ENCODE measurements around the gene USP22. TPM values are rescaled to one million over a fixed set of nuclear protein-coding genes. Genes with fewer than 3 reads are reported as not detected.

Gene USP22
- total RNA-seq, 1 experiment from 2014 or later = 210 TPM

- no peaks in the 10 kb centered on the region for H3K36me3 ChIP-seq (ENCODE audit: control insufficient read depth in 1 of 2, insufficient read depth in 2 of 2, low read length in 2 of 2)
- no peak overlapping the region for H2AFZ ChIP-seq (ENCODE audit: low read depth, low read length, poor library complexity, severe bottlenecking)
- no peak overlapping the region for H3K4me2 ChIP-seq (ENCODE audit: low read length)
- H3K9me2 ChIP-seq (ENCODE audit: insufficient read depth) = no peaks in the 10 kb centered on the region
- RAD21 ChIA-PET (ENCODE audit: low non-redundant PET in 1 of 2, low total read pairs in 2 of 2, uncharacterized antibody in 2 of 2, unreplicated experiment in 2 of 2) = no interaction called here
- H3K4me3 ChIP-seq (replicated peaks in 1 of 2; ENCODE audit: low read depth in 1 of 2, low read length in 2 of 2) = no peak overlapping the region
- intact Hi-C loops (cut with micrococcal nuclease) = no loop called here
- H4K20me1 ChIP-seq (ENCODE audit: insufficient read depth) = no peaks in the 10 kb centered on the region
- DNase-seq (ENCODE audit: low read depth, low spot score) (no peak), ATAC-seq (no peak)
- CTCF ChIA-PET = interaction anchor here (1.2 kb wide), 1 partner anchor 9 kb away, joined by 5 read pairs; no protein-coding TSS in a partner anchor
- no peaks in the 10 kb centered on the region for H3K79me2 ChIP-seq (ENCODE audit: insufficient read depth, low read length)
- H3K4me1 ChIP-seq (ENCODE audit: control insufficient read depth in 1 of 2, insufficient read depth in 2 of 2, low read length in 2 of 2) = peaks cover 0 to 5% of the 10 kb centered on the region in 2 experiments; a peak in 1 of 4 replicates
- TF ChIP-seq EGR1 (IDR thresholded peaks at IDR 0.05; ENCODE audit: low read depth) (no peak), CBX3 (IDR thresholded peaks at IDR 0.05; ENCODE audit: low read depth) (no peak), POLR2A (IDR thresholded peaks at IDR 0.05; ENCODE audit: borderline replicate concordance, extremely low read depth, insufficient read depth, insufficient read length) (no peak), ATF3 (IDR thresholded peaks at IDR 0.05) (no peak), ZBTB33 (IDR thresholded peaks at IDR 0.05; ENCODE audit: extremely low read depth, insufficient replicate concordance, low read length) (no peak), EZH2phosphoT487 (IDR thresholded peaks at IDR 0.05; ENCODE audit: borderline replicate concordance) (no peak), REST (IDR thresholded peaks at IDR 0.05; ENCODE audit: low read depth) (no peak)
- no peaks in the 10 kb centered on the region for H3K9me3 ChIP-seq (ENCODE audit: control insufficient read depth in 1 of 2, insufficient read depth in 1 of 2, low read depth in 1 of 2, low read length in 2 of 2)
- no TSS peak for BruUV-seq (replicated peaks)
- H3K27me3 ChIP-seq (ENCODE audit: insufficient read depth, low read length) = no peaks in the 10 kb centered on the region
- H3K27ac ChIP-seq (ENCODE audit: low read depth, low read length) = no peak overlapping the region
- no peak overlapping the region for H3K9ac ChIP-seq (ENCODE audit: low read length)
- POLR2A ChIA-PET = no interaction called here
Observed at GRCh38 chr17:21090902-21091618, 48.2 kb upstream of the USP22 start.
